GM20000 (cell line): ENCODE results near the gene GPC6.

ENCODE experiments used
- DNase-seq: peaks from one replicate; pipeline ENCODE4 v3.0.0; 2012; ENCODE audit warnings: low spot score
- CTCF ChIP-seq: IDR thresholded peaks from 2 replicates; pipeline ENCODE4 v1.5.1; 2012; ENCODE audit warnings: mild to moderate bottlenecking, control low read depth; ENCODE audit errors: extremely low read depth, missing control alignments

The GPC6 gene

GRCh38 chr13:93338906-93339305 is 112.3 kb downstream of the GPC6 start:
- TF ChIP-seq CTCF = no peak
- DNase-seq = no peak

GRCh38 chr13:93339550-93339949 is 112.9 kb downstream of the GPC6 start:
- no peak for DNase-seq
- no peak for TF ChIP-seq CTCF

- TF ChIP-seq CTCF = no peak
- DNase-seq = no peak
Measured at GRCh38 chr13:93341517-93341916, 114.9 kb downstream of the GPC6 start.

GRCh38 chr13:93343097-93343496 is 116.5 kb downstream of the GPC6 start:
- no peak for DNase-seq
- TF ChIP-seq CTCF = no peak

GRCh38 chr13:93344048-93344705 is 117.6 kb downstream of the GPC6 start:
- TF ChIP-seq CTCF = no peak
- DNase-seq = no peak

GRCh38 chr13:93345024-93345423 is 118.4 kb downstream of the GPC6 start:
- DNase-seq = no peak
- no peak for TF ChIP-seq CTCF

- DNase-seq = no peak
- TF ChIP-seq CTCF = no peak
Measured at GRCh38 chr13:93345770-93346169, 119.2 kb downstream of the GPC6 start.
